Left renal pelvis (tissue), 4 donors: Measurements from ENCODE around the gene CPEB3. TPM values are rescaled to one million over a fixed set of nuclear protein-coding genes. Genes with fewer than 3 reads are reported as not detected.

Experiments used
- DNase-seq, 4 donors: peaks; one replicate each; pipeline ENCODE4 v3.0.0-alpha.2; 2013; ENCODE audit warnings: low read depth in 4 of 4, low spot score in 3 of 4
- polyA plus RNA-seq, 4 donors: library from polyadenylated mRNA; unstranded; fragments of 120-200 nt; gene quantifications; one replicate each; pipeline ENCODE4 v1.2.1, GENCODE V29; 2013; ENCODE audit not compliant: insufficient read length in 4 of 4

Gene CPEB3
- polyA plus RNA-seq, 4 donors, result 2.3 to 4.0 (median 3.7) TPM

DNA sequence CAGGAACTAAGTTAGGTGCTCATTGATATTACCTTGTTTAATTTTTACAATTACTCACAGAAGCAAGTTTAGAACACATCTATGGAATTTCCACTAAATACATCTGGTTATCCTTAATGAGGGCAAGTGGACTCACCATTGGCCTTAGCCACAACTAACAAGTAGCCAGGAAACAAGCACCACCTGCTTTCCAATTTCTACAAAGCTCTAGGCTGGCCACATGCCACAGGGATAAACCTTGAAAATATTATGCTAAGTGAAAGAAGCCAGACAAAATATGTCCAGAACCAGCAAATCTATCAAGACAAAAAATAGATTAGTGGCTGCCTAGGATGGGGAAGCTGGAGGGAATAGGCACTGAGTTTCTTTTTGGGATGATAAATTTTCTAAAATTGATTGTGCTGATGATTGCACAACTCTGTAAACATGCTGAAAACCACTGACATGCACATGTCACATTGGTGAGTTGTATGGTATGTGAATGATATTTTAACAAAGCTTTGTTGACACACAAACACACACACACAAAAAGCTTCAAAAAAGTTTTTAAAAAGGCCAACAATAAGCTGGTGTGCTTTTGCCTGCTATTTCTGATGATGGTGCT is 179.4 kb downstream of the CPEB3 start:
- no peak for DNase-seq

DNA sequence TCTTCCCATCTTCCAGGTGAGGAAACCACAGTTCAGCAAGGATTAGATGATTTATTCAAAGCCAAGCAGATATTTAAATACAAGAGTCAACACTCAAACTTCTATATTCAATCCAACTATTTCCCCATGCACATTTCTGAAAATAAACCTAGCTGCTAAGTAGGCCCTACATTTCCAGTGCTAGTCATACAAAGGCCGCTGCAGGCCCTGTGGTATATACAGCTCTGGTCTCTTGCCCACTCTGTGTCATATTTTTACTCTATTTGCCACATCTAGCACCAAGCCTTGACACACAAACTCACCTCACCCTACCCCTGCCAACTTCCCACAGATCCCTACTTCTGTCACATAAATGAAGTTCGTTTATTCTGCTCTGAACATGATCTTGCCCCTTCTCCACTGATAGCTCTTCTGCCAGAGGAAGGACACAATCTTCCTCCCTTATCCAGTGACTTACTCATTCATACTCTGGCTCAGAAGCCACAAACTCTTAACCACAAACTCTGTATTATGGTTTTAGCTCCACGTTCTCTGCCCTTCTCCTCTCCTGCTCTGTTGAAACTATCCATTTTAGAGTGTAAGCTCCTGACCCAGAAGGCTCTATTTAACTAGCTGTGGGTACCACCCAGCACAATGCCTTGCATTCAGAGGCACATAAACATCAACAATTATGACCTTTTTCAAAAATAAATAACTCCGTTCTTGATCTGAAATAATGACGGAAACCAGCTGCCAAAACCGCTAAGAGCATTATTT is 180.7 kb downstream of the CPEB3 start:
- no peak for DNase-seq

DNA sequence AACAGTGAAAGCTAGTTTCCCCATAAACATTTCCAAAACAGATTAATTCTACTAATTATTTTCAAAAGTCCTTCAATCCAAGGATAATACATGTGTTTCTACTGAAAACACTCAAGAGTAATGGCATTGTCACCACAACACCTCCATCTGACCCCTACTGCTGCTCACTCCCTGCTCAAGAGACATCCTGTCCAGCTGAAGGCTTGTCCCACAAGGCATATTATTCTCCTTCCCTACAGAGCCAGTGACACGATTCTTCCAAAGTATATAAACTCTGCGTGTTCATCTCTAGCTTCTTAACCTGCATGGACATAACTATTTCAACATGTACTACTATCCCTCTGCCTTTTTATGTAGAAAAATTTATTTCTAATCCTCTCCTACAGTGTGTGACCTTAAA is 182.1 kb downstream of the CPEB3 start:
- no peak for DNase-seq

DNA sequence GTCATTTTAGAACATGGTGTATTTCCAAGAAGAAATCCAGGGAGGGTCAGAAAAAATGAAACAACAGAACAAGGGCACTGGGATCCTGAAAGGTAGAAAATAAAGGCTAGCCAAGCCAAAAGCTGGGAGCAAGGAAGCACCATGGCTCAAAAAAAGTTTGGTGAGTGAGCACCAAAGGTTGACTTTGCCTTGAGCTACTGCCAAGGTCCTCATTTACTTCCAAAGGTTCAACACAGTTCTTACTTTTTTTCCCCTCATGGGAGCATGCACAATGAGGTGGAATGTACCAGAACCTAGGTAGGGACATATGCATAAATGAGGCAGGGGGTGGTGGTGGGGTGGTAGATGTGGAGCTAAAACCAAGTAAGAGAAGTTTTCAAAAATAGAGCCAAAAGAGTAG is 182.8 kb downstream of the CPEB3 start:
- DNase-seq, result no peak

DNA sequence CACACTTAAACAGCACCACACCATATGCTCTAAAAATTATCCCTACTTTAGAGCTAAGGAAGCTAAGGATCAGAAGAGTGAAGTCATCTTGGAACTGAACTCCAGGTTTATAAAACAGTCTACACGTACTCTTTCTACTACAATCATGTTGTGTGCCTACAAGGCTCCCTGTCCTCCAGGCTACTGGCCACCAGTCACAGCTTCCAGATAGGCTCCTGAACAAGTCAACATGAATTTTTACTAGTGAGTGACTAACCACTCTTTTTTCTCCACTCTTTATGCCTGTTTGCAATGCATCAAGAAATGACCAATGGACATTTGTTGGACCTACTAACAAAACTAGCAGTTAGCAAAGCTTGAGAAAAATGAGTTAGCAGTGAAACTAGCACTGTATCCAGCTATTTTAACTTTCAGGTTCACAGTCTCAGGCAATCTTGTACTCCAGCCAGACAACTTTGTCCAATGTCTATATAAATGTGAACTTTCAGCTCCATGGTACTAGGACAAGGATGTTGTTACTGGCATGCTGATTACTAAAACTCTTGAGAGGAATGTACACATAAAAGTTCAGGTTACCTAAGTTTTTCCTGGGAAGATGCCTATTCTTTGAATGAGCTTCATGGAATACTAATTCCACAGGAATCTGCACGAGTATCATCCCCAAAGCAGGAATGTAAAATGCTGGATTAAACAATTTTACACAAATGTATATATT is 187.3 kb downstream of the CPEB3 start:
- no peak for DNase-seq

DNA sequence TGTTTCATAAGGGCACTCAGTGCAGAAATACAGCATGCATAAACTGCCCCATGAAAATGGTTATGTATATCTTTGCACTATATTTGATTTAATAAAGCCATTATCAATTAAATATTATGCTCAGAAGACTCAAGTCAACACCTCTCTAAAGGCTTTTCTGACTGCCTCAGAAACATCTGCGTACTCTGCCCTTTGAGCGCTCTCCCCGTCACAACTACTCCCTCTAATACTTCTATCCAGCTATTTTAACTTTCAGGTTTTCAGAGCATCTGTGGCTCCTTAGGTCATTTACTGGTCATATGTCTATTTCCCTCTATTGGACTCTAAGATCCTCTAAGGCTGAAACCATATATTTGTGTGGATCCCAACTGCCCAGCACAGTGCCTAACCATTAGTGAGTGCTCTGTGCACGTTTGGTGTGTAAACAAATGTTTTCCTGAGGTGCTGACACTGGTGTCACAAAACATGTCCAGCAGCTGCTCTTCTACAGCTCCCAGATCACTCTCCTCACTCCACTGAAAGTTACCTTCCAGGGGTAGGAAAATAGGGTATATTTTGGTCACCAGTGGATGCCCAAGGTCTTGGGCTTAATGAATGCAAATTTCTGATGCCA is 188.2 kb downstream of the CPEB3 start:
- no peak for DNase-seq

DNA sequence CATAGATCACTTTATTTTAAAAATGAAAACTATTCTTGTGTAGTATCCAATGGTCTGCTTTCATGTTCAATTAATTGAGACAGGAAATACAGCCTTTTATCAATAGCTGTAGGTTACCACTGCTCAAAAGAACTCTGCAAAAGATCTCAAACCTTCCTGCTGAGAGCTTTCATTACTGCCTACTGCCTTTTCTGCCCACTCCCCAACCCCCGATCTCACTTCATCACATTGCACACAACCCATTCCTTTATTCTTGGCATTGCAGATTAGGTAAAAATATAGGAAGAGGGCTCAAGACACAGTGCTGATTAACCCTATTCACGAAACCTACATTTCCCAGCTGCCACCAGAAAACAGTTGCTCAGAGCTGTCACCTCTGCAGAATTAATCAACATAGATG is 195.9 kb downstream of the CPEB3 start:
- DNase-seq, result no peak

DNA sequence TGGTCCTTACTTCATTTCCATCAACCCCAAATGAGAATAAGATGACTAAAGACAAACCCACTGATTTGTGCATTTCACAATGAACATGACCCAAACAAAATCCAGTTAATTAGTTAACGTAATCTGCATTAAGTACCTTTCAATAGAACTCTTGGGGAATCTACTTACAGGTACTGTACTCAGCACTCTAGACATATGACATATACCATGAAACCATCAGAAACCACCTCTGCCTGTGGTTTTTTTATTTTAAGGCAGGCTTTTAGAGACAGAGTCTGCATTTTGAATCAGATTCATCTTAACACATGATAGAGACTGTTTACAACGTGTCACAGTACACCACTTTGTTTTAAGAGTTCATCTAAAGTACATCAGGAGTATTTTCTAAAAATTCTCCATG is 198.9 kb downstream of the CPEB3 start:
- no peak for DNase-seq

DNA sequence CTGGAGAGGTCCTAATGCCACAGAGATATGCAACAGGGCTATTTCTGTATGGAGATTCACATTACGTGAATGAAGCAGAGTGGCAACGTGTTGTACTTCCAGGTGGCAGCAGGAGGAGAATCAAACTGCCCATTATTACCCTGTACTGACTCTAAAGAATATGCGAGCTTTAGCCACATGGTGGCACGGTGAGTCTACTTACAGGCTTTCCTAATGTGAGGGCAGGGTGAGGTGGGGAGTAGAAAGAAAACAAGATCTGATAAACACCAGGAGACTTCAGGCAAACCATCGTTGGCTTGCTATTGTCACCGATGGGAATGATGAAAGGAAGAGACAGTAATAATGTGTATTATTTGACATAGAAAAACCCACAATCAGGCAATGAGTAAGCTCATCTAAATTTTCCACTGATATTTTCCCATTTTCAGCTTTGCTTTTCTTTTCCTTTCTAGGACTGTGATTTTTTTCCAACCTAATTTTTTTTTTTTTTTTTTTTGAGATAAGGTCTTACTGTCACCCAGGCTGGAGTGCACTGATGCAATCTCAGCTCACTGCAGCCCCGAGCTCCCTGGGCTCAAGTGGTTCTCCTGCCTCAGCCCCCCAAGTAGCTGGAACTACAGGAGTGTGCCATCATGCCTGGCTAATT is 203.0 kb downstream of the CPEB3 start:
- DNase-seq, result peak; percentile 53 to 58 (median 54)

DNA sequence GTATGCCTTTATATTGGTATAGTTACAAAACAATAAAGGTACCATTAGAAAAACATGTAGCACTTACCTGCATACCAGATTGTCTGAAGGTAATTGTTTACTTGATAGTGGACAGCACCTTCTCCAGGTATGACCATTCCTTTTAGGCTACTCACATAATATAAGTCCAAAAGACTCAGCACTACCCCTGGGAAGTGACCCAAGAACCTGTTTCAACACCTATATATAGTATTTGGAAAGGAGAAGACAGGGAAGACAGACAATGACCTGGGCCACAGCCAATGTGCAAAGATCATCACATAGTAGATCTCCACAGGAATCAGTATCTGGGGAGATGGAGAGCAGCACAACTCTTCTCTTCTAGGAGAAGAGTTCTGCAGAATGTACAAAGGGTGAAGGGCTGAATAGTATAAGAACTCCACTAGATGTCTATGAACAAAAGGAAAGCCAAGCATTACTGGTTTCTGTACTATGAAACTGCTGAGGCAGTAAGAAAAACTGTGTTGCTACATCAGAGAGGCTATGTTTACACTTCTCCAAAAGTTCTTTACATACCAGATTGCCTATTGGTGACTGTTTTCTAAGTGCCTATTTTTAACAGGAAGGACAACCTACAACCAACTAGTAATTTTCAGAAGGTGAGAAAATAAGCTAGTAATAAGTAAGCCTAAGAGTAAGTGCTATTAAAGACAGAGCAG is 208.1 kb downstream of the CPEB3 start:
- DNase-seq, result no peak

DNA sequence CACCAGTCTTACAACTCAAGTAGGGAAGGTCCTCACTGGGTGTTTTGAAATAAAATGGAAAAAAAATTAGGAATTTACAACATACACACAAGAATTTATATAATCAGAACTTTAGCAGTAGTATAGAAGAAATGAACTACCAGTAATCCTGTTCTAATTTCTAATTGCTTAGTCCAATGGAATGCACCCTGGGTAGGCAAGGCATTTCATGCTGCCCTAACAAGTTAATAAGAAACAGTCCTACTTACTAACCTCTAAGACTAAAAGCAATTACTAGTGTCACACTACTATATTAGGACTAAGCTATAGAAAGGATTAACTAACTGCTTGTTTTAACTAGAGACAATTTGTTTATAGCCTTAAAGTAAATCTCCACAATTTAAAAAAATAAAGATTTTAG is 209.2 kb downstream of the CPEB3 start:
- no peak for DNase-seq

DNA sequence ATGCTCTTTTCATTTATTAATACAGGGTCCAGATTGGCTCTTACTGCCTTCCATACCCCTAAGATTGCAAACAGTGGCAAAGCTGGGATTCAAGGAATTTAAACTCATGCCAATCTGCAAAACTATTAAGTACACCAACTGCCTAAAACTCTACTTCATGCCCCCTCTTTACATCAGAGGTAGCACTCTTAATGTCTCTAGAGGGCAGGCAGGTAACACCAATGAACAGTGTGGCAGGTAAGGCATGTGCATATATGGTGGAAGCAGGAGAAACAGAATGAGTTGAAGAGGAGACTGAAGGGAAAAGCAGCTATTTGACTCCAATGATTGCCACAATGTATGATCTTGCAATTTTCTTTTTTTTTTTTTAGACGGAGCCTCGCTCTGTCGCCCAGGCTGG is 210.6 kb downstream of the CPEB3 start:
- DNase-seq, result no peak

DNA sequence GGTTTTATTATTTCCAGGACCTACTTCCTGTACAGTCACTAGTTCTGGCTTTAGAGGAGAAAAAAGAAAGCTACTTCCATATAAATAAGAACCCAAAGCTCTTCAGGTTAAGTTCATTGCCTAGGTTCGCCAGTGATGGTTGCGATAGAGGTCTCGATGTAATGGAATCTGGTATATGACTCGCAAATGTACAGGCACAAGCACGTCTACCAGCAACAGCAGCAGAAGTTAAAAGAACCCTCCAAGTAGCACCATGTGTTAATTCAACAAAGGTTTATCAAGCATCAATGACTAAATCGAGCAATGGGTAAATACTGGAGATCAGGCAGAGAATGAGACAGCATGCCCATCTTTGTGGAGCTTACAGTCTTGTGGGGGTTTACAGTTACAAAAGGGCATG is 211.9 kb downstream of the CPEB3 start:
- DNase-seq, result no peak

DNA sequence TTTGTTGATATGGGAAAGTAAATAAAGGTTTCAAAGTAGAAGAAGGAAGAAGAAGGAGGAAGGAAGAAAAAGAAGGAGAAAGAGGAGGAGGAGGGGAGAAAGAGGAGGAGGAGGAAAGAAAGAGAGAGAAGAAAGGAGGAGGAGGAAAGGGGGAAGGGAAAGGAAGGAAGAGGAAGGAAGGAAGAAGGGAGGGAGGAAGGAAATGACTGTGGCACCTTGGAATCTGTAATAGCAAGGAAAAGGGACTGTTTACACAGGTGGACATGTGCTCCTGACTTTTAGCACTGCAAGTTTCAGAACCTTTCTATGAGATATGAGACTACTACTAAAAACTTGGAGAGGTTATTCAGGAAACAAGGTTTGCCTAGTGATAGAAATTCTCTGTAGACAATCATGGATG is 214.2 kb downstream of the CPEB3 start:
- DNase-seq, result no peak

DNA sequence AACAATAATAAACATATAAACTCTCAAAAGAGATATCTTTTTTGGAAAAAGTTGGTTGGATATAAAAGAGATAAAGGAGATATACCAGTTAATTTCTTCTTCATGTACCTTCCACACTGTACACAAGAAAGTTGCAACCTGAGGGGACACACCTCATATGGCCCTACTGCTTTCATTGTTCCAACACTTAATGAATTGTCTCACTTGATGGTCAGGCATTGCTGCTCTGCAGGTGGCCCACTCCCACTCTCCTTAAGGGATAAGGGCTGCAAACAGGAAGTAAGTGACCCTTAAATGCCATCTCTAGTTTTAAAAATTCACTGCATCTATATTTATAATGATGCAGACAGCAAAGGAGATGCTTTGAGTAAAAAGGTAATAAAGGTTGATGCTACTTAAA is 215.0 kb downstream of the CPEB3 start:
- DNase-seq, result no peak

DNA sequence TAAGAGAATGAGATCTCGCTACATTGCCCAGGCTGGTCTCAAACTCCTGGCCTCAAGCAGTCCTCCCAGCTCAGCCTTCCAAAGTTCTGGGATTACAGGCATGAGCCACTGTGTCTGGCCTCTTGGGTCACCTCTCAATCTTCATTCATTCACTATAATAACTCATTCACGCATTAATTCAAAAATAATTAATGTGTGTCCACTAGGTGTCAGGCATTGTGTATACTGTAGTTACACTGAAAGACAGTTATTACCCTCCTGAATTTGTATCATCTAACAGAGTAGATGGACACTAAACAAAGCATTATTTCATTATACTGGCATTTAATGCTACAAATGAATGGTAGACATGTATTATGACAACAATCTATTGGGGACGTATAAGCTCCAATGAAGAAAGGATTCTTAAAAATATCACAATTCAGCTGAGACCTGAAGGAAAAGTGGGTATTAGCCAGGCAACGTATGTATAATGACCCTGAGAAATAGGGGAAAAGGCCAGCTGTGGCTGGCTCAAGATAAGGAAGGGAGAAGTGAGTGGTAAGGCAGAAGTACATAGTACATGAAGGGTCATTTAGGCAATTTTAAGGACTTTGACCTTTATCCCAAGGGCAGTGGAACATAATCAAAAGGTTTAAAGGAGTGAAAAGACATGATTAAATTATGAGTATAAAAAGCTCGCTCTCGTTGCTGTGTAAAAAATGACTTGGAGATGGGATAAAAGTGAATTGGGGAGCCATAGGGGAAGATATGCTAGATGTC is 216.6 kb downstream of the CPEB3 start:
- no peak for DNase-seq

DNA sequence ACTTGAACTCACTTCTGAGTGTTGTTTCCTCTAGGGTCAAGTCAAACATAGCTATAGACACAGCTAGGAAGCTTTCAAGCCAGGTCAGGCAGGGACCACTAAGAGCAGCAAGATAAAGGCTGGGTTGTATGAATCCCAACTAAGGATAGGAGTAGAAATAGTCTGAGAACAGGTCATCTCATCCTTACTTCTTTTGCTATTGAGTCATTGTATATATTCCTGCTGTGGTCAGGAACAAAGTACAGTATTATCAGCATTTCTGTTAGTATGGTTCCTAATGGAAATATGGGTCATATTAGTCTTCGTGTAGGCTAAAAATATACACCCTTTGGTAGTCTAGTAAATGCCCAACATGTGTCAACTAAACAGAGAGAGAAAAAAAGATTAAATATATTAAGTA is 222.0 kb downstream of the CPEB3 start:
- DNase-seq, result no peak

DNA sequence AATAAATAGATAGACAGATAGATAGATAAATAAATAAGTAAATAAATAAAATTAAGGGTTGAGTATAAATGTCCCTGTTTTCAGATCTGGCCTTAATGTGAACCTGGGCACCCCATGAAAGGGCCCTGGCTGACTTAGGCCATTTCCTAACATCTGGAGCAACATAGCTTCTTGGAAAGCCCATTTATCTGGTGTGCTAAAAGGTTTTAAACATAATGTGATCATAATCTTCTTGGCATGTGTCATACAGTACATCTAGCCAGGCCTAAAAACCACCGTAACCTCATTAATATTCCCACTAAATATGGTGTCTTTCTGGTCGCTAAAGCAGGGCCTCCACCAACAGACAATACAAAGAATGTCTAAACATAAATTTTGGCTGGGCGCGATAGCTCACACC is 224.5 kb downstream of the CPEB3 start:
- DNase-seq, result no peak

DNA sequence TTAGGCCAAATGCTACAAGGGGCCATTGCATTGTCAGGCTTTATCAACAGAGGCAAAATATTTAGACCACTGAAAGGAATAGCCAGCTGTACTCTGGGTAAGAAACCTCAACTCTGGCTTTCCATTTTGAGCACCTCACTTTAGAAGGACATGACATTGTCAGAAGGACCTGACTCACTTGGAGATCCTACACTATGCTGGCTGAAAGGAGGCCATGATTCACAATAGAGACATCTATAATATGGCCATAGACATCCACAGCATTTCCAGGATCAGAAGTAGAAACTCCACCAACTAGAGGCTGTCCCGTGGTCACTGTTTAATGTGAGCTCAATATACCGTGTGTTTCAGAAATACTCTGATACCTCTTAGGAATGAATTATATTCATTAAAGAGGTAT is 226.4 kb downstream of the CPEB3 start:
- no peak for DNase-seq

DNA sequence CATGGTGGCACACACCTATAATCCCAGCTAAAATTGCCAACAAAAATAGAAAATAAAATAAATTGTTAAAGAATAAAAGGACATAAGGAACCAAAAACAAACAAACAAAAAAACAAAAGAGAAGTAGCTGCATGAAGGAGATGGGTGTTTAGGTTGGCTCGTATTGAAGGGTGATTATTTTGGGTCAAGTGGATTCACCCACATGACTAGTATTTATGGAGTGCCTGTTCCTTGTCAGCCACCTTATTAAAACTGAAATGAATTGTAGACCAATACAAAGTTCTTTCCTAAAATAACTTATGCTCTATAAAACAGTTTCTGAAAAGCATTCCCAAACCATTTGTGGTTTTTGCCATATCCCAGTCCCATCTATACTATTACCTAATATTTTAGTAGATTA is 228.6 kb downstream of the CPEB3 start:
- DNase-seq, result no peak
